Natural killer cell (primary cell): ENCODE results near the gene TH. TPM values are rescaled to one million over a fixed set of nuclear protein-coding genes. Genes with fewer than 3 reads are reported as not detected.

ENCODE experiments used
- ATAC-seq, 3 donors: fragments of 150-1000 bp in 2 of 3; fragments of 200-7000 bp in 1 of 3; cut with Tn5 transposase; 1 replicate in 1 of 3; 2 replicates in 2 of 3; pipeline ENCODE4 v1.10.0; 2021; ENCODE audit warnings: mild to moderate bottlenecking in 2 of 3, moderate library complexity in 2 of 3
- DNase-seq, 2 donors: peaks; one replicate each; pipeline versions ENCODE4 v3.0.0 to v3.0.0-alpha.2; 2013 to 2021; ENCODE audit warnings: mixed read lengths in 1 of 2
- H3K27ac ChIP-seq: one replicate; pipeline ENCODE4 v1.5.1; 2013; ENCODE audit warnings: mild to moderate bottlenecking, low read length
- H3K27me3 ChIP-seq: one replicate; pipeline ENCODE4 v1.6.1; 2013; ENCODE audit warnings: low read length; ENCODE audit not compliant: control insufficient read depth, insufficient read depth
- H3K36me3 ChIP-seq: one replicate; pipeline ENCODE4 v1.6.1; 2013; ENCODE audit warnings: low read length; ENCODE audit not compliant: control insufficient read depth, insufficient read depth
- H3K4me1 ChIP-seq: one replicate; pipeline ENCODE4 v1.6.1; 2013; ENCODE audit warnings: low read length; ENCODE audit not compliant: control insufficient read depth, insufficient read depth
- H3K4me3 ChIP-seq: one replicate; pipeline ENCODE4 v1.5.1; 2013; ENCODE audit warnings: low read length
- H3K9me3 ChIP-seq: one replicate; pipeline ENCODE4 v1.6.1; 2013; ENCODE audit warnings: low read length; ENCODE audit not compliant: control insufficient read depth, insufficient read depth
- H3K27ac Mint-ChIP-seq, 2 donors: one replicate each; pipeline ENCODE4 v1.8.0; 2022; ENCODE audit warnings: mild to moderate bottlenecking in 2 of 2, mixed read lengths in 2 of 2, moderate library complexity in 1 of 2
- H3K27me3 Mint-ChIP-seq, 2 donors: one replicate each; pipeline ENCODE4 v1.8.0; 2022; ENCODE audit warnings: low read depth in 2 of 2, mixed read lengths in 2 of 2
- H3K36me3 Mint-ChIP-seq: one replicate; pipeline ENCODE4 v1.8.0; 2022; ENCODE audit warnings: mixed read lengths
- H3K4me1 Mint-ChIP-seq, 2 donors: one replicate each; pipeline ENCODE4 v1.8.0; 2022; ENCODE audit warnings: mixed read lengths in 2 of 2
- H3K4me3 Mint-ChIP-seq: one replicate; pipeline ENCODE4 v1.8.0; 2022; ENCODE audit warnings: mild to moderate bottlenecking, moderate library complexity, mixed read lengths
- H3K9me3 Mint-ChIP-seq, 2 donors: one replicate each; pipeline ENCODE4 v1.8.0; 2022; ENCODE audit warnings: mixed read lengths in 2 of 2
- CTCF ChIP-seq: fragments of 200-600 bp; IDR thresholded peaks from one replicate; pipeline ENCODE4 v1.8.0; 2022; ENCODE audit warnings: antibody characterized with exemption
- WGBS: methylation state at CpG from one replicate; pipeline ENCODE4 v1.1.7; 2013; ENCODE audit warnings: missing lambda C conversion rate; ENCODE audit not compliant: insufficient coverage; 5-methylcytosine and 5-hydroxymethylcytosine counted together
- intact Hi-C: fragments of 100-400 bp; cut with micrococcal nuclease; formaldehyde crosslinking; loops from one replicate; pipeline ENCODE4 v1.14.2; 2022
- total RNA-seq, 4 donors: library from RNA; stranded (reverse); fragments of 120-200 nt in 1 of 4; gene quantifications; one replicate each; pipeline versions ENCODE4 v1.2.3 to v1.2.4, GENCODE V29; 2013 to 2022

Gene TH
- total RNA-seq, 3 donors from 2014 or later (not counting 1 experiment from before 2014, with no cell fraction given), result not detected

- H3K27ac Mint-ChIP-seq, result no peak overlapping the region
- no peaks in the 10 kb centered on the region for H3K9me3 Mint-ChIP-seq
- H3K27ac ChIP-seq, result no peak overlapping the region
- peaks cover 7% of the 10 kb centered on the region for H3K4me1 ChIP-seq
- ATAC-seq (no peak), DNase-seq (no peak)
- no peaks in the 10 kb centered on the region for H3K9me3 ChIP-seq
- H3K36me3 Mint-ChIP-seq, result no peaks in the 10 kb centered on the region
- no peak for TF ChIP-seq CTCF
- H3K27me3 ChIP-seq, result peaks cover 5% of the 10 kb centered on the region
- H3K4me3 Mint-ChIP-seq, result no peak overlapping the region
- intact Hi-C loops, result no loop called here
- H3K4me3 ChIP-seq, result no peak overlapping the region
- 88% methylated on average over 29 of the region's 29 CpGs for WGBS
- peaks cover 9% of the 10 kb centered on the region in 2 donors for H3K27me3 Mint-ChIP-seq
- no peaks in the 10 kb centered on the region for H3K36me3 ChIP-seq
- peaks cover 9 to 10% of the 10 kb centered on the region in 2 donors for H3K4me1 Mint-ChIP-seq
These were observed 16.1 kb downstream of the TH start for GRCh38 chr11:2155511-2155910.

GRCh38 chr11:2154889-2155288 is 16.7 kb downstream of the TH start:
- Mint-ChIP-seq H3K9me3 (no peaks in the 10 kb centered on the region), H3K36me3 (no peaks in the 10 kb centered on the region), H3K27me3 (peaks cover 15 to 16% of the 10 kb centered on the region in 2 donors), H3K4me3 (no peak overlapping the region), H3K4me1 (peaks cover 9 to 10% of the 10 kb centered on the region in 2 donors), H3K27ac (no peak overlapping the region)
- H3K4me1 ChIP-seq, result peaks cover 7% of the 10 kb centered on the region
- ATAC-seq (no peak), DNase-seq (no peak)
- TF ChIP-seq CTCF, result no peak
- H3K27me3 ChIP-seq, result peaks cover 11% of the 10 kb centered on the region
- no peaks in the 10 kb centered on the region for H3K36me3 ChIP-seq
- intact Hi-C loops, result no loop called here
- no peak overlapping the region for H3K27ac ChIP-seq
- 85% methylated on average over 17 of the region's 17 CpGs for WGBS
- no peak overlapping the region for H3K4me3 ChIP-seq
- H3K9me3 ChIP-seq, result no peaks in the 10 kb centered on the region

GRCh38 chr11:2154195-2154585 is 17.4 kb downstream of the TH start:
- Histone ChIP-seq H3K4me1 (peaks cover 7% of the 10 kb centered on the region), H3K4me3 (no peak overlapping the region), H3K36me3 (no peaks in the 10 kb centered on the region), H3K27ac (no peak overlapping the region), H3K9me3 (no peaks in the 10 kb centered on the region), H3K27me3 (peaks cover 11% of the 10 kb centered on the region)
- DNase-seq (no peak), ATAC-seq (no peak)
- no peaks in the 10 kb centered on the region for H3K9me3 Mint-ChIP-seq
- H3K27me3 Mint-ChIP-seq, result peaks cover 18 to 19% of the 10 kb centered on the region in 2 donors
- peaks cover 9 to 10% of the 10 kb centered on the region in 2 donors for H3K4me1 Mint-ChIP-seq
- WGBS, result 82% methylated on average over 7 of the region's 7 CpGs
- H3K27ac Mint-ChIP-seq, result no peak overlapping the region
- no peak overlapping the region for H3K4me3 Mint-ChIP-seq
- intact Hi-C loops, result no loop called here
- no peaks in the 10 kb centered on the region for H3K36me3 Mint-ChIP-seq
- TF ChIP-seq CTCF, result no peak

GRCh38 chr11:2153581-2154194 is 17.9 kb downstream of the TH start:
- Histone ChIP-seq H3K4me1 (peaks cover 7% of the 10 kb centered on the region), H3K36me3 (no peaks in the 10 kb centered on the region), H3K9me3 (no peaks in the 10 kb centered on the region), H3K4me3 (no peak overlapping the region), H3K27me3 (peaks cover 12% of the 10 kb centered on the region), H3K27ac (no peak overlapping the region)
- no peak overlapping the region for H3K27ac Mint-ChIP-seq
- ATAC-seq (no peak), DNase-seq (no peak)
- H3K4me1 Mint-ChIP-seq, result peaks cover 9 to 10% of the 10 kb centered on the region in 2 donors
- WGBS, result 57% methylated on average over 14 of the region's 14 CpGs
- no peak overlapping the region for H3K4me3 Mint-ChIP-seq
- H3K36me3 Mint-ChIP-seq, result no peaks in the 10 kb centered on the region
- no peak for TF ChIP-seq CTCF
- H3K27me3 Mint-ChIP-seq, result peaks cover 19 to 23% of the 10 kb centered on the region in 2 donors
- intact Hi-C loops, result no loop called here
- H3K9me3 Mint-ChIP-seq, result no peaks in the 10 kb centered on the region
